K562 (cell line): ENCODE measurements around the gene PRODH2. TPM values are rescaled to one million over a fixed set of nuclear protein-coding genes. Genes with fewer than 3 reads are reported as not detected.

Experiments used
- ATAC-seq: fragments of 200-7000 bp; cut with Tn5 transposase; 3 replicates; pipeline ENCODE4 v1.9.1; 2020; ENCODE audit warnings: moderate library complexity
- BruUV-seq: library from RNA; stranded (reverse); fragments of 400-500 nt; replicated peaks from 2 replicates; lab custom pipeline; 2021; lab: Mats Ljungman, UMichigan
- CTCF ChIA-PET: fragments of 300-600 bp; formaldehyde crosslinking; extraction: SDS; loops from one replicate; lab custom pipeline; 2021; ENCODE audit warnings: low intra/inter-chr PET ratio; lab: Yijun Ruan, JAX
- POLR2A ChIA-PET: fragments of 300-600, 350-650 bp; sonication (Branson Sonifier 250); formaldehyde crosslinking; extraction: SDS; loops from one replicate; lab custom pipeline; 2021; ENCODE audit warnings: antibody characterized with exemption, inconsistent platforms; lab: Yijun Ruan, JAX
- DNase-seq, 4 experiments: peaks; one replicate each; pipeline versions ENCODE4 v3.0.0 to v3.0.0-alpha.2; 2011 to 2018; ENCODE audit warnings: low spot score in 3 of 4, mixed read lengths in 3 of 4; ENCODE audit errors: extremely low read depth in 1 of 4
- FAIRE-seq: peaks from 2 replicates; lab custom pipeline; 2011; peaks lifted over from hg19 to GRCh38; lab: Jason Lieb, UNC
- H2AFZ ChIP-seq: 2 replicates; pipeline ENCODE4 v1.6.0; 2011; ENCODE audit warnings: low read depth, low read length, control low read depth, inconsistent platforms
- H3K27ac ChIP-seq: fragments of 200-600 bp; 3 replicates; pipeline ENCODE4 v1.8.0; 2011; ENCODE audit warnings: low read depth, mild to moderate bottlenecking, control low read depth, inconsistent platforms, low read length, moderate library complexity, mixed read lengths; ENCODE audit errors: extremely low read depth
- H3K27me3 ChIP-seq, 2 experiments: fragments of 300-600 bp in 1 of 2; 2 replicates in 1 of 2; 3 replicates in 1 of 2; pipeline versions ENCODE4 v1.6.0 to v1.8.0; 2011; ENCODE audit warnings: inconsistent platforms in 2 of 2, low read length in 2 of 2, mild to moderate bottlenecking in 1 of 2, mixed read lengths in 1 of 2, moderate library complexity in 1 of 2; ENCODE audit not compliant: control insufficient read depth in 2 of 2, insufficient read depth in 2 of 2
- H3K36me3 ChIP-seq: fragments of 300-600 bp; 3 replicates; pipeline ENCODE4 v1.8.0; 2011; ENCODE audit warnings: mild to moderate bottlenecking, low read length, inconsistent platforms; ENCODE audit not compliant: control insufficient read depth, insufficient read depth
- H3K4me1 ChIP-seq, 2 experiments: fragments of 200-600 bp in 1 of 2; replicated peaks in 1 of 2; 2 replicates in 1 of 2; 3 replicates in 1 of 2; pipeline versions ENCODE4 v1.5.1 to v1.8.0; 2011; ENCODE audit warnings: inconsistent platforms in 2 of 2, low read length in 2 of 2, mild to moderate bottlenecking in 1 of 2, mixed read lengths in 1 of 2, moderate library complexity in 1 of 2; ENCODE audit not compliant: control insufficient read depth in 2 of 2, insufficient read depth in 2 of 2
- H3K4me2 ChIP-seq: 2 replicates; pipeline ENCODE4 v1.6.1; 2011; ENCODE audit warnings: low read length, control low read depth, inconsistent platforms, mixed read lengths; ENCODE audit not compliant: insufficient read depth
- H3K4me3 ChIP-seq: fragments of 200-600 bp; sonication (generic), shearing (Covaris generic); 2 replicates; pipeline ENCODE4 v1.5.1; 2016; ENCODE audit warnings: control low read depth, inconsistent platforms
- H3K79me2 ChIP-seq: fragments of 200-600 bp; 3 replicates; pipeline ENCODE4 v1.8.0; 2011; ENCODE audit warnings: low read length, inconsistent platforms; ENCODE audit not compliant: control insufficient read depth, insufficient read depth
- H3K9ac ChIP-seq, 2 experiments: 2 replicates each; pipeline versions ENCODE4 v1.6.0 to v1.6.1; 2011; ENCODE audit warnings: low read depth in 2 of 2, low read length in 2 of 2, control low read depth in 1 of 2, inconsistent platforms in 1 of 2, mild to moderate bottlenecking in 1 of 2, mixed read lengths in 1 of 2; ENCODE audit not compliant: insufficient read depth in 1 of 2
- H3K9me1 ChIP-seq: one replicate; pipeline ENCODE4 v1.6.0; 2011; ENCODE audit warnings: inconsistent platforms, mild to moderate bottlenecking, low read length, moderate library complexity; ENCODE audit not compliant: control insufficient read depth, insufficient read depth
- H3K9me3 ChIP-seq: replicated peaks from 2 replicates; pipeline ENCODE4 v1.5.1; 2011; ENCODE audit warnings: low read depth, low read length, inconsistent platforms; ENCODE audit not compliant: control insufficient read depth, insufficient read depth
- H4K20me1 ChIP-seq: replicated peaks from 2 replicates; pipeline ENCODE4 v1.6.1; 2011; ENCODE audit warnings: low read length, inconsistent platforms, mixed read lengths; ENCODE audit not compliant: control insufficient read depth, insufficient read depth
- CREB3 ChIP-seq: fragments of 450-650 bp; conservative IDR thresholded peaks from 2 replicates; pipeline ENCODE4 v1.6.1; 2016; ENCODE audit warnings: missing genetic modification characterization, low read depth, mild to moderate bottlenecking, missing compliant biosample characterization, moderate library complexity
- ERF ChIP-seq: fragments of 450-650 bp; formaldehyde crosslinking; IDR thresholded peaks from 2 replicates; pipeline ENCODE4 v1.4.0; 2020; ENCODE audit warnings: mild to moderate bottlenecking, mixed read lengths
- GATA2 ChIP-seq: sonication (generic); formaldehyde crosslinking; IDR thresholded peaks from 2 replicates; pipeline ENCODE4 v1.4.0; 2020; ENCODE audit warnings: mild to moderate bottlenecking, missing genetic modification reagents
- GATAD2A ChIP-seq: fragments of 450-650 bp; IDR thresholded peaks from 2 replicates; pipeline ENCODE4 v1.6.1; 2017
- POLR2A ChIP-seq: fragments of 450-650 bp; conservative IDR thresholded peaks from 2 replicates; pipeline ENCODE4 v1.6.1; 2016
- PTRF ChIP-seq: fragments of 450-650 bp; IDR thresholded peaks from 2 replicates; pipeline ENCODE4 v1.6.1; 2016; ENCODE audit warnings: mild to moderate bottlenecking, missing genetic modification characterization, missing compliant biosample characterization
- XRCC4 ChIP-seq: IDR thresholded peaks from one replicate; pipeline ENCODE4 v1.6.1; 2011; ENCODE audit not compliant: insufficient read depth, insufficient read length; ENCODE audit errors: extremely low read depth
- ZBED1 ChIP-seq: IDR thresholded peaks from 2 replicates; pipeline ENCODE4 v1.6.1; 2014
- ZKSCAN3 ChIP-seq: fragments of 250-450 bp; sonication (Bioruptor Pico); IDR thresholded peaks from 2 replicates; pipeline ENCODE4 v1.4.0; 2020
- ZNF224 ChIP-seq: sonication (generic); formaldehyde crosslinking; IDR thresholded peaks from 2 replicates; pipeline ENCODE4 v1.8.0; 2022; ENCODE audit warnings: mild to moderate bottlenecking, missing genetic modification reagents
- ZNF239 ChIP-seq: fragments of 250-450 bp; sonication (Bioruptor Pico); IDR thresholded peaks from 2 replicates; pipeline ENCODE4 v1.4.0; 2020; ENCODE audit warnings: mild to moderate bottlenecking
- ZNF282 ChIP-seq: sonication (generic); formaldehyde crosslinking; IDR thresholded peaks from 2 replicates; pipeline ENCODE4 v1.8.1; 2023; ENCODE audit warnings: missing genetic modification reagents
- ZNF449 ChIP-seq: fragments of 250-450 bp; sonication (Bioruptor Pico); IDR thresholded peaks from 2 replicates; pipeline ENCODE4 v1.8.0; 2022; ENCODE audit warnings: moderate library complexity, mild to moderate bottlenecking, inconsistent platforms
- ZNF511 ChIP-seq: sonication (generic); formaldehyde crosslinking; IDR thresholded peaks from 2 replicates; pipeline ENCODE4 v1.8.0; 2022; ENCODE audit warnings: mild to moderate bottlenecking, missing genetic modification reagents
- WGBS: fragments of 100-300 bp; shearing (Covaris generic); methylation state at CpG from one replicate; pipeline ENCODE4 v1.1.6; 2016; ENCODE audit warnings: low coverage, mixed read lengths; ENCODE audit not compliant: insufficient coverage; ENCODE audit errors: missing lambda C conversion rate; 5-methylcytosine and 5-hydroxymethylcytosine counted together
- in situ Hi-C: fragments of 300-500 bp; cut with MboI; formaldehyde crosslinking; loops from 4 replicates; pipeline ENCODE4 v1.15.0; 2018; ENCODE audit warnings: inconsistent platforms, mixed read lengths
- intact Hi-C: fragments of 100-400 bp; cut with micrococcal nuclease; formaldehyde crosslinking; loops from 2 replicates; pipeline ENCODE4 v1.14.2; 2022
- polyA plus RNA-seq, 8 experiments: library from polyadenylated mRNA; depleted of rRNA in 4 of 8; stranded (reverse) in 5 of 8; unstranded in 3 of 8; fragments of >200 nt; fragmentation: Nextera tagmentation in 2 of 8; fragmentation: Illumina TruSeq in 1 of 8; extraction: Ambion mirVana in 2 of 8; extraction: Trizol in 1 of 8; gene quantifications; 2 replicates each; pipeline versions ENCODE4 v1.2.1 to v1.2.3, GENCODE V29; 2011 to 2014; ENCODE audit warnings: inconsistent platforms in 1 of 8, missing spikeins in 1 of 8
- total RNA-seq, 7 experiments: library from RNA; depleted of rRNA in 6 of 7; stranded (reverse); fragments of >200 nt in 6 of 7; fragmentation: Illumina TruSeq in 2 of 7; extraction: Trizol in 2 of 7; gene quantifications; 2 replicates each; pipeline versions ENCODE4 v1.2.1 to v1.2.3, GENCODE V29; 2011 to 2021; ENCODE audit warnings: low replicate concordance in 1 of 7

PRODH2 gene
- total and polyA plus RNA-seq, 9 of the 15 experiments (the other 6 are each of a cell fraction or from before 2014, with no cell fraction given) = not detected

- Histone ChIP-seq H3K4me1 (peaks cover 10 to 38% of the 10 kb centered on the region in 2 experiments), H4K20me1 (no peaks in the 10 kb centered on the region; the same call in 1 of the 2 replicates), H3K4me2 (no peak overlapping the region), H2AFZ (no peak overlapping the region), H3K27ac (no peak overlapping the region), H3K4me3 (no peak overlapping the region), H3K27me3 (no peaks in the 10 kb centered on the region), H3K9me3 (no peaks in the 10 kb centered on the region), H3K36me3 (peaks cover 20% of the 10 kb centered on the region; the same call in 2 of the 3 replicates), H3K79me2 (peaks cover 5% of the 10 kb centered on the region; the same call in 1 of the 3 replicates), H3K9me1 (peaks cover 3% of the 10 kb centered on the region), H3K9ac (peak overlapping the region in 1 of 2 experiments; percentile 65; a peak in 2 of 4 replicates)
- ChIA-PET POLR2A (interaction anchor here (0.9 kb wide), 1 partner anchor 12 kb away, joined by 3 read pairs; no protein-coding TSS in a partner anchor), CTCF (no interaction called here)
- no TSS peak for BruUV-seq
- DNase-seq = no peak
- intact Hi-C loops = no loop called here
- ATAC-seq = no peak
- in situ Hi-C loops = no loop called here
- 63% methylated on average over 15 of the region's 19 CpGs for WGBS
- no peak for FAIRE-seq
- no peak for TF ChIP-seq GATAD2A
- TF ChIP-seq GATA2 (CRISPR knock-in tag) = no peak
- no peak for TF ChIP-seq ZBED1
- no peak for TF ChIP-seq ERF (CRISPR knock-in tag)
- no peak for TF ChIP-seq ZNF224
- TF ChIP-seq ZNF239 (CRISPR knock-in tag) = no peak
- TF ChIP-seq ZNF282 (CRISPR knock-in tag) = no peak
- TF ChIP-seq CREB3 (tag) = no peak
- no peak for TF ChIP-seq XRCC4
- no peak for TF ChIP-seq ZNF511 (CRISPR knock-in tag)
- no peak for TF ChIP-seq ZNF449 (CRISPR knock-in tag)
- no peak for TF ChIP-seq POLR2A
- TF ChIP-seq PTRF (tag) = no peak
- no peak for TF ChIP-seq ZKSCAN3 (CRISPR knock-in tag)
Observed at GRCh38 chr19:35777086-35777841, 35.4 kb downstream of the PRODH2 start.
